GM10847 (cell line): ENCODE measurements around the gene CDK1.

Experiments used
- POLR2A ChIP-seq: IDR thresholded peaks from 2 replicates; pipeline ENCODE4 v1.6.1; 2011; ENCODE audit not compliant: insufficient read length; ENCODE audit errors: extremely low read depth

Gene CDK1

DNA sequence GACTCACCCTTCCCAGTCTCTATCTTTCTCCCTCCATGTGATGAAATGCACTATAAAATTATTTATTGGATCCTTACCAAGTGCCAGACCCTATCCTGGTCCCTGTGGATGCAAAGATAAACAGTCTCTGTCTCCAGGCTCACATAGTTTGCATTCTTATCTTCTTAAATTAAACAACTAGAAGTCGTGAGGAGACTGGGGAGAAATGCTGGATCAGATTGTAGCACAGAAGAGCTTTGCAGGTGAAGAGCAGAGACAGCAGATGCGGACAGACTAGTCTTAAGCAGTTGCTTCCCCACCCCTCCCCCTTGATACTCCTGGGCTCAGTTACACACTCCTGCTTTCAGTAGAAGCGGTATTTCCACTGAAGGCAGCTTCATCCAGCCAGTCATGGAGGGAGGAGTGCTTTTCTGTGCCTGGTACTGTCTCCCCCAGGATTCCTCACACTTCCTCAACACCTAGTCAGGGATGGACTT, 20.8 kb upstream of the CDK1 start:
- no peak for TF ChIP-seq POLR2A

DNA sequence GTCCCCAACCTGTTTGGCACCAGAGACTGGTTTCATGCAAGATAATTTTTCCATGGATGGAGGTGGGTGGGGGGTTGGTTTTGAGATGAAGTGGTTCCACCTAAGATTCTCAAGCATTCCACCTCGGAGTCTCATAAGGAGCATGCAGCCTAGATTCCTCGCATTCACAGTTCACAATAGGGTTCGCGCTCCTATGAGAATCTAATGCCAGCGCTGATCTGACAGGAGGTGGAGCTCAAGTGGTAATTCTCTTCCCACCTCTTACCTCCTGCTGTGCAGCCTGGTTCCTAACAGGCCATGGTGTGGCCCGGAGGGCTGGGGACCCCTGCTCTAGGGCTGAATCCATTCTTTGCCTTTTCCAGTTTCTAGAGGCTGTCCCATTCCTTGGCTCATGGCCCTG, 19.1 kb upstream of the CDK1 start:
- TF ChIP-seq POLR2A = no peak

DNA sequence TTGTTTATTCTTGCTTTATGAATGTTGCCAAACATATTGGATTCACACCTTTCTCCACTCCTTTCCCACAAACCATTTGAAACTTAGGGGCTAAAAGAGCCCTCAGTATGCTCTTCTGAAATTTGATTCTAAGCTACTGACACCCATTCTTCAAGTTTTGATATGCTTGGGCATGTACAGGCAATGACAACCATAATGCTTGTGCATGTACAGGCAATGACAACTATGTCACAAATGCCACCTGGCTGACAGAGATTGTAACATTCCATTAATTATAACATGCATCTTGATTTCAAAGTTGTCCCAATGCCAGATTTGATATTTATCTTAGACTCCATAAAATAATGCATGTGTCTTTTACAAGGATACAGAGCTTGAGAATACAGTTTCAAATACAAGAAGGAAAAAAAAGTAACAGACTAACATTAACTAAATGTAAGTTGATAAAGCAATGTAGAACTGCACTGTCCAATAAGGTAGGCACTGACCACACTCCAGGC, 17.5 kb upstream of the CDK1 start:
- no peak for TF ChIP-seq POLR2A

DNA sequence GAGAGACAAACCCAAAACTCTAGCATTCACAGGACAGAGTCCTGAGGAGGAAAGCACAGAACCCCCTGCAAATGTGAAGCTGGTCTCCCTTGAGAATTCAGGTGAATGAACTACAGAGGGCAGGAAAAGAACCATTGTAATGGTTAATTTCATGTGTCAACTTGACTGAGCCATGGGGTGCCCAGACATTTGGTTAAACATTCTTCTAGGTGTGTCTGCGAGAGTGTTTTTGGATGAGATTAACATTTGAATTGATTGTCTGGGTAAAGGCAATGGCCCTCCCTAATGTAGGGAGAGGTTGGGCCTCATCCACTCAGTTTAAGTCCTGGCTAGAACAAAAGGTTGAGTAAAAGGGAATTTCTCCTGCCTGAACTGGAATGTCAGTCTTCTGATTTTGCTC, 15.7 kb upstream of the CDK1 start:
- TF ChIP-seq POLR2A = no peak

DNA sequence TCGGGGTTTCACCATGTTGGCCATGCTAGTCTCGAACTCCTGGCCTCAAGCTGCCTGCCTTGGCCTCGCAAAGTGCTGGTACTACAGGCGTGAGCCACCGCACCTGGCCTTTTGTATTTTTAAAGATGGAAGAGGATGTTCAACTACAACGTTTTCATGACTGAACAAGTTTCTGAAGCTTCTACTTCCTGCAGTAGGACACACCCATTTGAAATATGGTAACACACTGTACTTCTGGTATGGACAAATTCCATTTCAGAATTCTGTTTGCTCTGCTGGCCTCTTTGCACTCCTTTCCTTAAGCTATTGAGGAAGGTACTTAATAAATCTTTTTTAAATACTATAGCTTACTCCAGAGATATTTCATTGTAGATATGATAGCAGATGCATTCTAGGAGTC, 10.9 kb upstream of the CDK1 start:
- no peak for TF ChIP-seq POLR2A

DNA sequence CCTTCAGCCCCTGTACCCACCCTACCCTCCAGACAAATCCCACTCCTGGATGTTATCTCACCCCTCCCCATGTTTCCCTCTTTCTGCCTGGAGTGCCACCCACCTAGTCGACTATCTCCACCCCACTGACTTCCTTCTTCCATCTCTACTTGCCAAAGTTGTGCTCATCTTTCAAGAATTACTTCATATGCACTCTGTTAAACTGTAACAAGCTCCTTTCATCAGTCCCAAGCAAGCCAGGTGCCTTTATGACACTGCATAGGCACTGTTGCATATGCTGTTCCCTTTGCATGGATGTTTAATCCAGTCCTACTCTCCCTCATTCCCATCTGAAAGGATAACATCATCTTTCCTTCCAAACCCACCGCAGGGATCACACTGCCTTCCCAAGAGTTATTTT, 8.9 kb upstream of the CDK1 start:
- TF ChIP-seq POLR2A = no peak

DNA sequence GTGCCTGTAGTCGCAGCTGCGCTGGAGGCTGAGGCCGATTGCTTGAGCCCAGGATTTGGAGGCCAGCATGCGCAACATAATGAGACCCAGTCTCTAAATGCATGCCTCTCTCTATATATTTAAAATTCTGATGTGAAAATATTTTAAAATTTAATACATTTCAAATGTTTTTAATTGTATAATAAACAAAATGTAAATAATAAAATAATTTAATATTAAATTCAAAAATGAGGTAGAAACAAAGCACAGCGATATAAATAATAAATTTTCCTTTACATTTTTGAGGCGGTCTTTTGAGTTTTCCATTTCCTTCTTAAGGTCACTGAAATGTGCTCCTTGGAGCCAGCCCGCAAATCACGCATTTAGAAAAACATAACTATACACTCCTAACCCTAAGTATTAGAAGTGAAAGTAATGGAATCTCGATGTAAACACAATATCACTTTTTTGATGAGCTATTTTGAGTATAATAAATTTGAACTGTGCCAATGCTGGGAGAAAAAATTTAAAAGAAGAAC, 523 bp upstream of the CDK1 start:
- TF ChIP-seq POLR2A = no peak

DNA sequence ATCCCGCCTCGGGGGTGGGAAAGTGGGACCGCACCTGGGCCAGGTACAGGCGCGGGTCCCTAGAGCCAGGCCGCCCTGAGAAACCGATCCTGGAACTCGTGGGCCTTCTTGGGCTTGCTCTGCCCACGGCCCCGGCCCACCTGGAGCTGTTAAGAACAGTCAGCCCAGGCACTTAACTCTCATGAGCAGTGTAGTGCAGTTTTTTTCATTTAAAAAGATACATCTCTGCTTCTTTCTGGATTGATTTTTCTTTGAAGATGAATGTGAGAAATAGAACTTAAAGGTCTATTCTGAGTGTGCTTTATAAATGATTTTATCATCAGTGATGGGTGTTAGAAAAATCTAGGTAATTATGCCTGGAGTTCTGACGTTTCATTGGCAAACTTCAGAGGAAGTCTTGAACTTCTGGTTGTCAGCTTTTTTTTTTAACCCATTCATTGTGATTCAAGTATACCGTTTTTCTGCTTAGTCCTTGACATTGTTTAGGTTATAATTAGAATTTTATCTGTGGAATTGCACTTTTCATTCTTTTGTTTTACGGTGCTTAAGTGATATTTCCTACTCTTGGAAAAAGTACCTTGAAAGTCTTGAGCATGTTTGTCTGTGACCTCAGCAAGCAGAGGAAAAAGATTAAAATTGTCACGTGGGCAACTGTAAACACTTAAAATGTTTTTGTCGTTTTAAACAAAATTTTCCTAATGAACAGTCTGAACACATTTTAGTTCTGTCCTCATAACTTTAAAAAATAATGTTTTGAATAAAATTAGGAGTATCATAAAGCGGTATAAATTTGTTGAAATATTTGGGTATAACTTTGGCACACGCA, 906 bp downstream of the CDK1 start:
- no peak for TF ChIP-seq POLR2A

DNA sequence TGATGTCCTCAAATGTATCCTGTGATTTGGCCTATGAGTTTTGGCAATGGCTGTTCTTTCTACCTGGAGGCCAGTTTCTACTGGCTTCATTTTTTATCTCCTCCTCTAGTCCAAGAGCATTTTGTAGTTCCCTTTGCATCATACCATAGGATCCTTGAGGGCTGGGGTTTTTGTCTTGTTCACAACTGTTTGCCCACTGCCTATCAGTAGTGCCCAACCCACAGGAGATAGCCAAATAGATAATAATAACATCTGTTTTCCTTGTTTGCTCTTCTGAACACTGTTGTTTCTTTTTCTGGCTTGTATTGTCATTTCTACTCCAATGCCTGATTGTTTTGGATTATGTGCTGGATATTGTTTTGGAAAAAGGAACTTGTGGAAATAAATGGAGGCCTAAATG, 3.4 kb downstream of the CDK1 start:
- no peak for TF ChIP-seq POLR2A

DNA sequence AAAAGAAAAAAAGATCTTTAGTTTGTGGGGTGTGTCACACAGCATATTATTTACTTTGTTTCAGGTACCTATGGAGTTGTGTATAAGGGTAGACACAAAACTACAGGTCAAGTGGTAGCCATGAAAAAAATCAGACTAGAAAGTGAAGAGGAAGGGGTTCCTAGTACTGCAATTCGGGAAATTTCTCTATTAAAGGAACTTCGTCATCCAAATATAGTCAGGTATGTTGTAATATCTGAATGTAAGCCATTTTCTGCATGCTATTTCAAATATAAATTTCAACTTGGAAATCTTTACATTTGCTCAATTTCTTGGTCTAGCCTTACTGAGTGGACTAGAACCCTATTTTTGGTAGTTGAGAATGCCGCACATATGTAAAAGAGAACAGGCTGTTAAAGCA, 6.4 kb downstream of the CDK1 start:
- TF ChIP-seq POLR2A = no peak

DNA sequence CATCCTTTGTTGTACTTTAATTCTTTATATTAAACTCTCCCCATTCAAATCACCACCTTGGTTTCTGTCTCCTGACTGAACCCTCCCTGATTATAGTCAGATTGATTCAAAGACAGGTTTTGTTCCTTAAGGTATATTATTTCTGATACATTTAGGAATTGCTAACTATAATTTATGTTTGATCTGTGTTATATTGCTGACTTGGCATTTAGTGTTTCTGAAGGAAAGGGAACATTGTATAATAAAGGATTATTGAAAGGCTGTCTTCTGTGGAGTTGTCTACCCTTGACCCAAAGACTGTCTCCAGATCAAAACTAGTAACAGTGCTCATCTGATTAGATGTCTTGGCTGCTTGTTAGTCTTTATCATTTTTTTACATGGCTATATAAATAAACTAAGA, 10.3 kb downstream of the CDK1 start:
- no peak for TF ChIP-seq POLR2A

DNA sequence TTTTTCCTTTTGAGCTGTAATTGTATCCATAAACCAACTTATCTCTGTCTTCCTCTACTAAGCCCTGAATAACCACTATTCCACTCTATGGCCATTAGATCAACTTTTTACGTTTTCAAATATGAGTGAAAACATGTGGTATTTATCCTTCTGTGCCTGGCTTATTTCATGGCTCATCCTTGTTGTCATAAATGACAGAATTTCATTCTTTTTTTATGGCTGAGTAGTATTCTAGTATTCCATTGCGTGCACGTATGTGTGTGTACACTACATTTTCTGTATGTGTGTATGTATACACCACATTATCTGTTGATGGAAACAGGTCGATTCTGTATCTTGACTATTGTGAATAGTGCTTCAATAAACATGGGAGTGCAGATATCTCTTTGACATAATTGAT, 11.1 kb downstream of the CDK1 start:
- no peak for TF ChIP-seq POLR2A

DNA sequence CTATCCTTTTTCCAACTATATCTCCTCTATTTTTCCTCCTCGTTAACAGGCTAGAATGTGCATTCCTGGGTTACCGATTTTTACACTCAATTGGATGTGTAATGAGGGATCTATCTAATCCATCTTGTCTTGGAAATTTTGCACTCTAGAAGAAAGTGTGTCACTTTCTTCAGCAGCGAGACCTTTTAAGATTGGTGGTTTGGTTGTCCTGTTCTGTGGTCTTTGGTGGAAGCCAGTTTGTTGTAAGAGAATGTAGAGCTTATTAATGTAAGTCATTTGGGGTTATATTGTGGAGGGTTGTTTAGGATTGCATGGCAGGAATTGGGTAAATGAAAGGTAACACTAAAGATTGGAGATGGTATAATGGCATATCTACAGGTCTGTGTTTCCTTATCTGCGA, 16.7 kb downstream of the CDK1 start:
- TF ChIP-seq POLR2A = no peak

DNA sequence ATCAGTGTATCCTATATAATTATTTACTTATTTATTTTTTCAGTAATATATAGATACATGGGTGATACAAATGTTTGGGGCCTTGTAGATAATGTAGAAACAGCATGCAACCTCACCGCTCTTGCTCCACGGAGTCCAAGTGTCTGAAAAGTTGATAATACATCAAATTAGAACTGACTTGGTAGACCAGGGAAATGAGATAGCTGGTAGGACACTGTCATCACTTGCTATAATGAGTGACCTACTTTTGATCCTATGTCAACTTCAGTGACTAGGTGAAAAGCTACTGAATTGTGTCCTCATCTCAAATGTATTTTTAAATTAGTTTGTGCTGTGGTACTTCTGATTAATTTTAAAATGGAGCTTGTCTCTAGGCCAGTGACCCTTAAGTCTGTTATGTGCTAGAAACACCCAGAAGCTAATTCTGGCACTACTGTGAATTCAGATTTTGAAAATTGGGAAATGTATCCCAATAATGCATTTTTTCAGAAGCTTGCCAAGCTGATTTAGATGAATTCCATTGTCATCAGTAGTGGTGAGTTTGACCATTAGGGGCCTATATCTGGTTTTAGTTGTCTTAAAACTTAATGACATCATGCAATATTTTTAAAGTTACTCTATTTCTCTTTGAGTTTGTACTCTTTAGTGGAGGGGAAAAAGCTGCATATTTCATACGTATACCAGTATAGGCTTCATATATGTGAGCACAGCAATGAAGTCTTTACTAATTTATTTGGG, 17.4 kb downstream of the CDK1 start:
- TF ChIP-seq POLR2A = no peak

DNA sequence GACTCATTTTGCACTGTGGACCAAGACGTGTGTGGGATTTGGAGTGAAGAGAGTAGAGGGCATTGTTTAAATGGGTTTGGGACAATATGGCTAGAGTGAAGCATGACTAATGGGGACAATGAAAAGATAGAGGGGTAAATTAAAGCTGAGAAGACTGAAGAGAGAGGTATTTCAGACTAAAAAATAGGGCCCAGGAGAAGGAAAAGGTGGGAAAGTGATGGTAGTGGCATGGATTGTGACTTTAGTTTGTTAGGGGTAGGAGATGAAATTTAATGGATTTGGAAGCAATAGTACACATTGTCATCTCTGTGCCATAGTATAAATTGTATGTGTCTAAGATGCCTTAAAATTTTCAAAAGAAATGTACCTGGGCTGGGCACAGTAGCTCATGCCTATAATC, 18.2 kb downstream of the CDK1 start:
- TF ChIP-seq POLR2A = no peak

DNA sequence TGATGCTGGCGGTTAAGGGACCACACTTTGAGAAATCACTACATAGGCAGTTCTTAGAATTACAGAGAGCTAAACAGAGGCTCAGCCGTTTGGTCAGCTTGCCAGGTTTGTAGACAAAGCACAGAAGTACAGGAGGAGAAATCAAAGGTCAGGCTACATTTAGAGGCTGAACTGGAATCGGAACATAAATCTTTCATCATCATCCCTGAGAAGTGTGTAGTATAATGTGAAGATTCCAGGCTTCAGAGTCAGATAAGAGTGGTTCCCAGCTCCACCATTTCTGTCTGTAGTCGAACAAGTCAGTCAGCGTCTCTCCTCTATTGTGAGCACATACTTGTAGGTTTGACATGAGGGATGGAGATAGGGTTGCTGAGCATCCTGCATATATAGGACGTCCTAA, 18.9 kb downstream of the CDK1 start:
- TF ChIP-seq POLR2A = no peak
